Kidney tubule cell (primary cell): ENCODE data around the gene DAB1.
A peak's percentile ranks its signal among the peaks of the same experiment; 100 is the strongest.
"Not testable (repeated sequence)": the region's sequence is repeated elsewhere in the genome, so short reads cannot be mapped to it uniquely, and the experiment has no call there.

Source experiments
- DNase-seq: peaks from one replicate; pipeline ENCODE4 v3.0.0-alpha.2; 2018; ENCODE audit warnings: low spot score

Gene DAB1

GRCh38 chr1:57272150-57272549, 151.7 kb downstream of the DAB1 start:
- no peak for DNase-seq

- DNase-seq = no peak
Measured at GRCh38 chr1:57270927-57271698, 152.7 kb downstream of the DAB1 start.

- no peak for DNase-seq
Measured at GRCh38 chr1:57269630-57270225, 154.1 kb downstream of the DAB1 start.

DNA sequence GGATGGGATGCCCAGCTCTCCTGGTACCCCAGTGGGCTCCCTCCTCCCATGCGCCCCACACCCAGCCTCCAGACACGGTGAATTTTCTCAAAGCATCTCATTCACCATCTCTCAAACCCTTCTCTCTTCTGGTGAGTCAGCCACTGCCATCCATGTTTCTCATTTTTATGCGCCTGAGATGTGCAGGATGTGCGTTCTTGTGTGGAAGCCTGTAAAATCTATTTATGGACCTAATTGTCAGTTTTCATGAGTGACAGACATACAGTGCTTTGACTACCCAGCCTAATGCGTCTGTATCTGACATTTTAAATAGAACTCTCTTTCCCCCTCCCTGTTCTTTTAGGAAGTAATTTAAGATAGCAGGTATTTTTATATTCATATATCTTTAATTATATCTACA, 158.8 kb downstream of the DAB1 start:
- DNase-seq = no peak

- no peak for DNase-seq
Measured at GRCh38 chr1:57262472-57262871, 161.4 kb downstream of the DAB1 start.

DNA sequence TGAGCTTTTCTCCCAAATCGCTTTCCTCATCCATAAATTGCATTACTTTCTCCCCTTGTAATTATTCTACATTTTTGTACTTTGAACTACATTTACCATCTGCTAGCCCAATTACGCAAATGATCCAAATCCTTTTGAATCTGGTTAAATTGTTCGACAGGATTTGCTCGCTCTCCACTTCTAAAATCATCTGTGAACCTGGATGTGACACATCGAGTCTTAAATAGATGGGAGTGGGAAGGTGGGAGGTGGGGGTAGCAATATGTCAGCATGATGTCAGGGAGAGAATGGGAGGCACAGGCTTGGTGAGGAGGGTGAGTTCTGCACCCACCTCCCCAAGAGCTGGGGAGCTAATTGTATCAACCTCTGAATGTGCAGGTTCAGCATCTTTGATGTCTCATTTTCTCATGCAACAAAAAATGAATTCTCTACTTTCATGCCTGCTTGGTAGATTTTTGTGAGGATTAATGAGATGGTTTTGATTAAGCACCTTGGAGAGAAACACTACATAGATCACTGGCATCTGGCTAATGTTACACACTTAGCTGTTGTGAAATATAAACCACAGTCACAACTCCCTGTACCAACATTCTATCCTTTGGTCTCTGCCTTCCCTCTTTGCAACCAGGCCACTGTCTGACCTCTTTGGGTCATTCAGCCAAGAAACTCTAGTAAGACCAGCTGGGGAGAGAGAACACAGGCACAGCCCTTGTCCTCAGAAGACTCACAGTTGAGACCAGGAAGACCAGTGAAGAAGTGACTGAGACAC, 165.1 kb downstream of the DAB1 start:
- no peak for DNase-seq

DNA sequence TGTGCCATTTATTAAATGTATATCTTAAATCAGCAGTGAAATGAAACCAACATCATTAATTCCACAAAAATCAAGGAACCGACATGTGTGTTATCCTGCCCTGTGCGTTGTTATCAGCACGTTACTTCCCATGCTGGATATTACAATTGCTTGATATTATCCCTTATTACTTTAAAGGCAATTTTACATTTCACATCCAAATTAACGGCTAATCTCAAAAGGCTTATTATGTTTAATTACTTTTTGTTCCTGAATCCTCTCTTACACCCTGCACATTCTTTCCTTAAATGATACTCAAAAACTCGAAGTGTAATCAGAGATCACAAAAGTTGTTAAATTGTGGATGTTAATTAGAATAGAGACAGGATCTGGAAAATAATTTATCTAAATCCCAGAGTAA, 167.9 kb downstream of the DAB1 start:
- DNase-seq = no peak

GRCh38 chr1:57254022-57254421, 169.8 kb downstream of the DAB1 start:
- peak; percentile 60 for DNase-seq

DNA sequence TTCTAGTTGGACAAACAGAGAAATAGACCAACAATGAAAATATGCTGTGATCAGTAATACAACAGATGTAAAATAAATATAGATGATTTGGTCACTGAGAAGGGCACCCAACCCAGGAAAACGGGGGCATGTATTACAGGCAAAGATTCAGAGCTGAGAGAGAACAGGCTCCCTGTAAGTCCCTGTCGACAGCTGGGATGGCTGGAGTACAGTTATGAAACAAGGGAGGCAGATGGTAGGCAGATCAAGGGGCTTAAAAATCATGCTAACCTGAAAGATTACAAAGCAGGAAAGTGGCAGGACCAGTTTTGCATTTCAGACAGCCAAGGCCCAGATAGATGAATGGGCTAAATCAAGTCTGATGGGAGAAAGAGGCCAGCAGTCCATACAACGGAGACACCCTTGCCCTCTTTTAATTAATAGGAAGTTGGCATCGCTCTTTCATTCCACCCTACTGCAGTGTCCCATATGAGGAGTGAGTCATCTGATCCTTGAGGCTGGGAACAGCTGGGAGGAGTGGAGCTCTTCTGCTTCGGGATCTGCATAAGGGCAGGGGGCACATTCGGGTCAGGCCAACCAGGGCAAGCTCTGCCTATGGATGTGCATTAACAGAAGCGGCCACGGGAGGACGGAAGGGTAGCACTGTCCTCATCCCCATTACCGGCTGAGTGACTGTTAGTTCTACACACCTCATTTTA, 171.1 kb downstream of the DAB1 start:
- no peak for DNase-seq

- no peak for DNase-seq
Measured at GRCh38 chr1:57250021-57250420, 173.8 kb downstream of the DAB1 start.

- no peak for DNase-seq
Measured at GRCh38 chr1:57249511-57249910, 174.3 kb downstream of the DAB1 start.

- no peak for DNase-seq
Measured at GRCh38 chr1:57248830-57249229, 175.0 kb downstream of the DAB1 start.

DNA sequence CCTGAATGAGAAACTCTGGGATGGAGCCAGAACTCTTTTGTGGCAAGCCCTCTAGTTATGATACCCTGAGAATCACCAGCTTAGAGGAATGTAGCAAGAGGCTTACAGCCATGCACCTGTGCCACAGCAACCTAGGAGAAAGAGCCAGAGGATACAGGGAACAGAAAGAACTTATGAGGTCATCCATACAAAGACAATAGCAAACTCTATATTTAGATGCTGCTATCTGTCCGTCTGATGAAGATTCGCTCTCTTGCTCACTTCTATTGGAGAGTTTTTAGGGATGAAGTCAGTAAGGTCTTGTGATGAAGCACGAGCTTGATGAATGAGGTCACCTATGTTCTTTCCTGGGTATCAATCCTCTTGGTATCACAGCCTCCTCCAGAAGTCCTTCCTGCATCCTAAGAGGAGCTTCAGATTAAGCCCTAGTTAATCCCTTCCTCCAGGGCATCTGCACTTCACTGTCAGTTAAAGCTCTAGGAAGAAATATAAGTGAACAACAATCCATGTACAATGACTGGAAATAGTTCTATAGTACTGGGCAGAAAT, 185.6 kb downstream of the DAB1 start:
- no peak for DNase-seq

- no peak for DNase-seq
Measured at GRCh38 chr1:57235730-57236510, 187.9 kb downstream of the DAB1 start.

DNA sequence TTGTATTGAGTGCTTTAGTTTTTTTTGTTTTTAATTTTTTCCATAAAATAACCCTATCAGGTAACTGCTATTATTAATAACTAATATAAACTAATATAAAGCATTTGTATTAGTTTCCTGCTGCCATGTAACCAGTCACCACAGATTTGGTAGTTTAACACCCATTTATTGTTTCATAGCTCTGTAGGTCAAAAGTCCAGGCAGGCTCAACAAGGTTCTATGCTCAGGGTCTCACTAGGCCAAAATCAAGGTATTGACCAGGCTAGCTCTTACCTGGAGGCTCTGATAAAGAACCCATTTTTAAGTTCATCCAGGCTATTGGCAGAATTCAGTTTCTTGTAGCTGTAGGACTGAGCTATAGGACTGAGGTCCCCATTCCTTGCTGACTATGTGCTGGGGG, 189.4 kb downstream of the DAB1 start:
- DNase-seq = no peak

DNA sequence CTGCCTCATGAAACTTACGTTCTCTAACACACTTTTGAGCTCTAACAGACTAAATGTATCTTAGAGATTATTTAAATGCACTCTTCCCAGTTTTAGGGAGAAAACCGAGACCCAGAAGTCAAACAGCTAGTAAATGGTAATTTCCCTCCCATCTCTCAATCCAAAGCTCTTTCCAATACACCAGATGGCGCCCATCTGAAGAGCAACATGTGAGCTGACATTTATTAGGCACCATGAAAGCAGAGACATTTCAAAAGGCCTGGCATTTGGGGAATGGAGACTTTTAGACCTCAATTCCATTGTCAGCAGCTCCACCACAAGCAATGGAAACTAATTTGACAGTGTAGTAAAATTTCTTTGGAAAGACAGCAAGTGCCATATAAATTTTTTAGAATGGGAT, 191.4 kb downstream of the DAB1 start:
- no peak for DNase-seq

GRCh38 chr1:57229998-57230397, 193.9 kb downstream of the DAB1 start:
- DNase-seq = no peak

DNA sequence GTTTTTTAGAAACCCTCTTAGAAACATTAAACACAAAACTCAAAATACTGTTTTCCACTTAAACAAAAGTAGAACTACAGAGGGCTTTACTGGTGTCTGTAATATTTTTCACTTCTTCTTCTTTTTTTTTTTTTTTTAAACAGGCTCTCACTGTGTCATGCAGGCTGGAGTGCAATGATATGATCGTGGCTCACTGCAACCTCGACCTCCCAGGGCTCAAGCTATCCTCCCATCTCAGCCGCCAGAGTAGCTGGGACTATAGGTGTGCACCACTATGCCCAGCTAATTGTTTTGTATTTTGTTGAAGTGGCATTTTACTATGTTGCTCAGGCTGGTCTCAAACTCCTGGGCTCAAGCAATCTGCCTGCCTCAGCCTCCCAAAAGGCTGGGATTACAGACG, 194.8 kb downstream of the DAB1 start:
- DNase-seq = no peak

GRCh38 chr1:57222801-57223200, 201.1 kb downstream of the DAB1 start:
- DNase-seq = no peak

GRCh38 chr1:57222307-57222706, 201.6 kb downstream of the DAB1 start:
- no peak for DNase-seq

DNA sequence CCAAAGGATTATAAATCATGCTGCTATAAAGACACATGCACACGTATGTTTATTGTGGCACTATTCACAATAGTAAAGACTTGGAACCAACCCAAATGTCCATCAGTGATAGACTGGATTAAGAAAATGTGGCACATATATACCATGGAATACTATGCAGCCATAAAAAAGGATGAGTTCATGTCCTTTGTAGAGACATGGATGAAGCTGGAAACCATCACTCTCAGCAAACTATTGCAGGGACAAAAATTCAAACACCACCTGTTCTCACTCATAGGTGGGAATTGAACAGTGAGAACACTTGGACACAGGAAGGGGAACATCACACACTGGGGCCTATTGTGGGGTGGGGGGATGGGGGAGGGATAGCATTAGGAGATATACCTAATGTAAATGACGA, 203.0 kb downstream of the DAB1 start:
- not testable (repeated sequence) for DNase-seq
